PFSK-1 (cell line): Measurements from ENCODE around the gene FBXL14.

Source experiments
- POLR2AphosphoS5 ChIP-seq: IDR thresholded peaks from 2 replicates; pipeline ENCODE4 v1.6.1; 2012; ENCODE audit warnings: low read depth, mild to moderate bottlenecking, control low read depth, low read length, moderate library complexity
- REST ChIP-seq, 2 experiments: IDR thresholded peaks; 2 replicates each; pipeline versions ENCODE4 v1.6.1 to v1.8.0; 2011 to 2012; ENCODE audit warnings: low read depth in 2 of 2, low read length in 2 of 2, control low read depth in 1 of 2, inconsistent platforms in 1 of 2, mild to moderate bottlenecking in 1 of 2, moderate library complexity in 1 of 2; ENCODE audit not compliant: insufficient read depth in 1 of 2
- SIN3A ChIP-seq: IDR thresholded peaks from 2 replicates; pipeline ENCODE4 v1.6.1; 2012; ENCODE audit warnings: mild to moderate bottlenecking, low read length, moderate library complexity, borderline replicate concordance; ENCODE audit not compliant: insufficient read depth
- TAF1 ChIP-seq: IDR thresholded peaks from 2 replicates; pipeline ENCODE4 v1.6.1; 2012; ENCODE audit warnings: low read length, control low read depth, borderline replicate concordance; ENCODE audit not compliant: insufficient read depth

DNA sequence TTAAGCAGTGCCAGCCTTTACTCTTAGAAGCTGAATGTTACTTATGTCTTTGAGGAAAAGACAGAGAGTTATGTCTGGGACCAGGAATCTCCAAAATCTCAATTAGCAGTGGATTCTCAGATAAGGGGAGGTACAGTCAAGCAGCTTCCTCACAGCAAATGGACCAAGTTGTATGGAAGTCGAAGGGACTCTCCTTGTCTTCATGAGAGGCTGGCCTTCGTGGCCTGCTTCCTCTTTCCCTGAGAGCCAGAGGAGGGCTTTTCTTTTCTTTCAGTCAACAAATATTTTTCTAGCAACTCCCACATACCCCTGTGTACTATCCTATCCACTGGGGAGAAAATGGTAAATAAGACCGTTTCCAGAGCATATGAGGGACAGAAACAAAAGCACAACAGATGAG, 28.0 kb upstream of the FBXL14 start:
- TF ChIP-seq REST (IDR thresholded peaks at IDR 0.05; ENCODE audit: insufficient read depth in 1 of 2, low read depth in 2 of 2, low read length in 2 of 2) (no peak), TAF1 (no peak), SIN3A (no peak), POLR2AphosphoS5 (no peak)
